Stimulated activated CD4-positive, alpha-beta T cell treated with anti-CD3 and anti-CD28 coated beads, Interleukin-12 subunit alpha, Interleukin-12 subunit beta, amount 100 ng/mL, for 48 hours (primary cell): ENCODE results near the gene LTBR.

Experiments used
- DNase-seq, 3 donors: peaks; one replicate each; pipeline ENCODE4 v3.0.0-alpha.2; 2020; ENCODE audit warnings: low read depth in 2 of 3, low spot score in 1 of 3

The LTBR gene

GRCh38 chr12:6367969-6368892 lies 15.7 kb upstream of the LTBR start:
- DNase-seq = no peak

GRCh38 chr12:6368906-6369525 lies 14.9 kb upstream of the LTBR start:
- DNase-seq = no peak

- no peak for DNase-seq
Measured at GRCh38 chr12:6369916-6370575, 13.9 kb upstream of the LTBR start.

GRCh38 chr12:6370576-6370935 lies 13.4 kb upstream of the LTBR start:
- no peak for DNase-seq

GRCh38 chr12:6370994-6371754 lies 12.8 kb upstream of the LTBR start:
- no peak for DNase-seq

- DNase-seq = no peak
Measured at GRCh38 chr12:6372403-6373003, 11.5 kb upstream of the LTBR start.

- no peak for DNase-seq
Measured at GRCh38 chr12:6373022-6373787, 10.8 kb upstream of the LTBR start.

GRCh38 chr12:6374028-6374785 lies 9.8 kb upstream of the LTBR start:
- DNase-seq = no peak

GRCh38 chr12:6374786-6375160 lies 9.2 kb upstream of the LTBR start:
- DNase-seq = no peak

- DNase-seq = no peak
Measured at GRCh38 chr12:6375269-6376078, 8.5 kb upstream of the LTBR start, which contains the start of gene SCNN1A. Gene SCNN1A, minus strand, starts transcription at chr12:6375563. Its CDS starts 780 bp downstream, at chr12:6374783.

GRCh38 chr12:6376079-6376869 lies 7.7 kb upstream of the LTBR start:
- DNase-seq = no peak

GRCh38 chr12:6376870-6377666 lies 6.9 kb upstream of the LTBR start:
- no peak for DNase-seq

GRCh38 chr12:6377667-6377994 lies 6.3 kb upstream of the LTBR start:
- no peak for DNase-seq

GRCh38 chr12:6378709-6379472 lies 5.1 kb upstream of the LTBR start:
- no peak for DNase-seq

- no peak for DNase-seq
Measured at GRCh38 chr12:6380141-6381121, 3.5 kb upstream of the LTBR start.
